Effector memory CD8-positive, alpha-beta T cell (primary cell): Measurements from ENCODE around the gene CDH4.

Source experiments
- ATAC-seq: fragments of 150-1000 bp; cut with Tn5 transposase; replicated peaks from 2 replicates; pipeline ENCODE4 v1.10.0; 2021; ENCODE audit warnings: mild to moderate bottlenecking, moderate library complexity
- DNase-seq, 3 experiments: peaks; one replicate each; pipeline ENCODE4 v3.0.0; 2021
- H3K27ac Mint-ChIP-seq, 2 donors: one replicate each; pipeline ENCODE4 v1.8.0; 2022; ENCODE audit warnings: mild to moderate bottlenecking in 2 of 2, mixed read lengths in 2 of 2, moderate library complexity in 2 of 2
- H3K27me3 Mint-ChIP-seq, 2 donors: one replicate each; pipeline ENCODE4 v1.8.0; 2022; ENCODE audit warnings: mixed read lengths in 2 of 2
- H3K36me3 Mint-ChIP-seq: one replicate; pipeline ENCODE4 v1.8.0; 2022; ENCODE audit warnings: mild to moderate bottlenecking, moderate library complexity, mixed read lengths; ENCODE audit not compliant: insufficient read depth
- H3K4me1 Mint-ChIP-seq, 2 donors: one replicate each; pipeline ENCODE4 v1.8.0; 2022; ENCODE audit warnings: low read depth in 2 of 2, mixed read lengths in 2 of 2
- H3K4me3 Mint-ChIP-seq, 2 donors: one replicate each; pipeline ENCODE4 v1.8.0; 2022; ENCODE audit warnings: mild to moderate bottlenecking in 2 of 2, mixed read lengths in 2 of 2, moderate library complexity in 2 of 2
- H3K9me3 Mint-ChIP-seq, 2 donors: one replicate each; pipeline ENCODE4 v1.8.0; 2022; ENCODE audit warnings: mixed read lengths in 2 of 2

Gene CDH4

DNA sequence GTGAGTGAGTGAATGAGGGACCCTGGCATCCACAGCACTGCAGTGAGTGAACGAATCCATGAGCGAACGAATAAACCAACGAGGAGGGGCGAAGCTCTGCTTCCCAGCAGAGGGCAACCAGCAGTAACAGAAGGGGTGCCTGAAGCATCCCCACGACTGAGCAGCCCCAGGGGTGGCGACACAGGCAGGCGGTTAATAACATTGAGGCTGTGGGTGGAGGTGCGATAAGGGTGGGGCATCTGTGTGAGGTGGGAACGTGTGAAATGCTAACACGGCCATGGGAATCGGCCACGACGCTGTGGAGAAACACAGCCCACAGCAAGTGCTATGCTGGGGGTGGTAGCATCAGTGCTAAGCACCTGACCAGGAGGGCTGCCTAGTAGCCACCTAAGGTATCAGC, 737.7 kb downstream of the CDH4 start:
- ATAC-seq (peak; percentile 98), DNase-seq (peak; percentile 22 to 42 (median 31))
- H3K4me1 Mint-ChIP-seq = peaks cover 30% of the 10 kb centered on the region in 2 donors
- H3K36me3 Mint-ChIP-seq = peaks cover 33% of the 10 kb centered on the region
- peak overlapping the region; percentile 50 to 65 for H3K4me3 Mint-ChIP-seq
- H3K9me3 Mint-ChIP-seq = peaks cover 4 to 26% of the 10 kb centered on the region in 2 donors
- H3K27ac Mint-ChIP-seq = peak overlapping the region; percentile 41 to 62
- H3K27me3 Mint-ChIP-seq = no peaks in the 10 kb centered on the region
